HEK293T (cell line): ENCODE measurements around the gene CTIF.

Source experiments
- FOXM1 ChIP-seq: fragments of 450-650 bp; IDR thresholded peaks from 2 replicates; pipeline ENCODE4 v1.6.1; 2017; ENCODE audit warnings: mild to moderate bottlenecking, borderline replicate concordance
- HDGF ChIP-seq: fragments of 450-650 bp; IDR thresholded peaks from 2 replicates; pipeline ENCODE4 v1.6.1; 2017; ENCODE audit warnings: antibody characterized with exemption, borderline replicate concordance
- SP1 ChIP-seq: fragments of 450-650 bp; IDR thresholded peaks from 2 replicates; pipeline ENCODE4 v1.6.1; 2017

DNA sequence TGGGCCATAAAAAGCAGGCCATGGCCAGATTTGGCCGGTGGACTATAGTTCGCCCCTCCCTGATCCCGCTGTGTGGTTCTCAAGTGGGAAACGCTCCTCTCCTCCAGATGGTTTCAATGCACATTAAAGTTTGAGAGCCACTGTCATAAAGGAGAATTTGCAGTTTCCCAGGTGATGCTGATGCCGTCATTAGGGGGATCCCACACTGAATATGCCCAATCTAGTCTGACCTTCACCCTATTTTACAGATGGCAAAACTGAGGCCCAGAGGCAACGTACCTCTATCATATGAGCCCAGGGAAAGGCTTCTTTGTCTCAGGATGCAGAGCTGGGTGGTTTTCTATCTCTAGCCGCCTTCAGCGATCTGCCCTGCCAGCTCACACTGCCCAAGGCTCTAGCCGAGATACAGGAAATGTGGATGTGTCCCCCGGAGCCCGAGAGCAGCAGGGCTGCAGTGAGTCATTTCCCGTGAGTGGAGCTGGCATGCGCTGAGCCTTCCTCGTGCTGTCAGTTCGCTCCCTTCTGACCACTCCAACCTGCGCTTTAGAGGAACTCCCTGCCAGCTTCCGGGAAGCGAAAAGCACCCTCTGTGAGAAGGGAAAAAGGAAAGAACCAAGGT is 295.7 kb downstream of the CTIF start:
- TF ChIP-seq SP1 = no peak
- TF ChIP-seq HDGF = no peak
- TF ChIP-seq FOXM1 = no peak
